HepG2 (cell line): ENCODE measurements around the gene INO80B. TPM values are rescaled to one million over a fixed set of nuclear protein-coding genes. Genes with fewer than 3 reads are reported as not detected.

Experiments used
- BORCS8-MEF2B ChIP-seq: sonication (generic); formaldehyde crosslinking; IDR thresholded peaks from 2 replicates; pipeline ENCODE4 v1.8.0; 2022; ENCODE audit warnings: mild to moderate bottlenecking, missing genetic modification reagents
- ESRRA ChIP-seq: sonication (generic); formaldehyde crosslinking; IDR thresholded peaks from 2 replicates; pipeline ENCODE4 v1.5.1; 2020; ENCODE audit warnings: mild to moderate bottlenecking, low read depth, missing genetic modification reagents
- FLYWCH1 ChIP-seq: sonication (generic); formaldehyde crosslinking; IDR thresholded peaks from 2 replicates; pipeline ENCODE4 v1.8.1; 2023; ENCODE audit warnings: mild to moderate bottlenecking, missing genetic modification reagents
- IKZF4 ChIP-seq: sonication (generic); formaldehyde crosslinking; IDR thresholded peaks from 2 replicates; pipeline ENCODE4 v1.5.1; 2020; ENCODE audit warnings: borderline replicate concordance, mild to moderate bottlenecking, low read depth, missing genetic modification reagents; ENCODE audit errors: not compliant biosample characterization
- ISL2 ChIP-seq: sonication (generic); formaldehyde crosslinking; IDR thresholded peaks from 2 replicates; pipeline ENCODE4 v1.5.0; 2020; ENCODE audit warnings: missing genetic modification reagents
- KDM3A ChIP-seq: IDR thresholded peaks from 2 replicates; pipeline ENCODE4 v1.6.1; 2018; ENCODE audit warnings: low read depth, missing compliant biosample characterization
- NPAS2 ChIP-seq: sonication (generic); formaldehyde crosslinking; IDR thresholded peaks from 2 replicates; pipeline ENCODE4 v1.8.0; 2022; ENCODE audit warnings: mild to moderate bottlenecking, missing genetic modification reagents, borderline replicate concordance
- POLR2AphosphoS2 ChIP-seq: IDR thresholded peaks from 2 replicates; pipeline ENCODE4 v1.6.1; 2011; ENCODE audit warnings: low read depth, low read length, improper control_type of control experiment
- SP5 ChIP-seq: IDR thresholded peaks from 2 replicates; pipeline ENCODE4 v1.6.1; 2016; ENCODE audit warnings: low read depth, borderline replicate concordance
- ZBTB1 ChIP-seq: sonication (generic); formaldehyde crosslinking; IDR thresholded peaks from 2 replicates; pipeline ENCODE4 v1.4.0; 2020; ENCODE audit warnings: missing genetic modification reagents, borderline replicate concordance
- ZEB1 ChIP-seq: IDR thresholded peaks from 2 replicates; pipeline ENCODE4 v1.6.1; 2012; ENCODE audit warnings: mild to moderate bottlenecking, low read depth, inconsistent platforms; ENCODE audit not compliant: insufficient replicate concordance
- ZNF343 ChIP-seq: sonication (generic); formaldehyde crosslinking; IDR thresholded peaks from 2 replicates; pipeline ENCODE4 v1.4.0; 2020; ENCODE audit warnings: mild to moderate bottlenecking, missing genetic modification reagents
- ZNF484 ChIP-seq: sonication (generic); formaldehyde crosslinking; IDR thresholded peaks from 2 replicates; pipeline ENCODE4 v1.5.1; 2020; ENCODE audit warnings: mild to moderate bottlenecking, low read depth, missing genetic modification reagents, borderline replicate concordance
- ZNF546 ChIP-seq: sonication (generic); formaldehyde crosslinking; conservative IDR thresholded peaks from 2 replicates; pipeline ENCODE4 v1.8.1; 2023; ENCODE audit warnings: mild to moderate bottlenecking, missing genetic modification reagents
- ZNF564 ChIP-seq: sonication (generic); formaldehyde crosslinking; IDR thresholded peaks from 2 replicates; pipeline ENCODE4 v1.8.1; 2023; ENCODE audit warnings: mild to moderate bottlenecking, missing genetic modification reagents
- ZNF672 ChIP-seq: sonication (generic); formaldehyde crosslinking; IDR thresholded peaks from 2 replicates; pipeline ENCODE4 v1.8.1; 2022; ENCODE audit warnings: missing genetic modification reagents
- ZNF772 ChIP-seq: sonication (generic); formaldehyde crosslinking; IDR thresholded peaks from 2 replicates; pipeline ENCODE4 v1.5.0; 2020; ENCODE audit warnings: mild to moderate bottlenecking, missing genetic modification reagents
- polyA plus RNA-seq, 8 experiments: library from polyadenylated mRNA; depleted of rRNA in 3 of 8; stranded (reverse) in 7 of 8; unstranded in 1 of 8; fragments of >200 nt; fragmentation: Illumina TruSeq in 4 of 8; extraction: Trizol in 4 of 8; gene quantifications; 2 replicates each; pipeline versions ENCODE4 v1.2.1 to v1.2.3, GENCODE V29; 2011 to 2016; ENCODE audit warnings: low read depth in 4 of 8, missing spikeins in 1 of 8, mixed read lengths in 1 of 8; ENCODE audit not compliant: insufficient read depth in 1 of 8
- total RNA-seq, 5 experiments: library from RNA; depleted of rRNA; stranded (reverse); fragments of >200 nt; fragmentation: Illumina TruSeq; extraction: Trizol; gene quantifications; 2 replicates each; pipeline ENCODE4 v1.2.3, GENCODE V29; 2016; ENCODE audit warnings: low read depth in 1 of 5
- TF ChIP-seq, protein P1 (sequence below): sonication (generic); formaldehyde crosslinking; IDR thresholded peaks from 2 replicates; pipeline ENCODE4 v1.9.0; 2021; ENCODE audit warnings: mild to moderate bottlenecking, missing genetic modification reagents
- TF ChIP-seq, protein P2 (sequence below): sonication (generic); formaldehyde crosslinking; IDR thresholded peaks from 2 replicates; pipeline ENCODE4 v1.8.1; 2023; ENCODE audit warnings: mild to moderate bottlenecking, moderate library complexity, missing genetic modification reagents
- TF ChIP-seq, protein P3 (sequence below): sonication (generic); formaldehyde crosslinking; IDR thresholded peaks from 2 replicates; pipeline ENCODE4 v1.8.0; 2022; ENCODE audit warnings: mild to moderate bottlenecking, missing genetic modification reagents; ENCODE audit not compliant: insufficient replicate concordance

Gene INO80B
- total and polyA plus RNA-seq, 2 of the 13 experiments (the other 11 are each of a cell fraction or from before 2014, with no cell fraction given) = 6.2 to 14.5 TPM

DNA sequence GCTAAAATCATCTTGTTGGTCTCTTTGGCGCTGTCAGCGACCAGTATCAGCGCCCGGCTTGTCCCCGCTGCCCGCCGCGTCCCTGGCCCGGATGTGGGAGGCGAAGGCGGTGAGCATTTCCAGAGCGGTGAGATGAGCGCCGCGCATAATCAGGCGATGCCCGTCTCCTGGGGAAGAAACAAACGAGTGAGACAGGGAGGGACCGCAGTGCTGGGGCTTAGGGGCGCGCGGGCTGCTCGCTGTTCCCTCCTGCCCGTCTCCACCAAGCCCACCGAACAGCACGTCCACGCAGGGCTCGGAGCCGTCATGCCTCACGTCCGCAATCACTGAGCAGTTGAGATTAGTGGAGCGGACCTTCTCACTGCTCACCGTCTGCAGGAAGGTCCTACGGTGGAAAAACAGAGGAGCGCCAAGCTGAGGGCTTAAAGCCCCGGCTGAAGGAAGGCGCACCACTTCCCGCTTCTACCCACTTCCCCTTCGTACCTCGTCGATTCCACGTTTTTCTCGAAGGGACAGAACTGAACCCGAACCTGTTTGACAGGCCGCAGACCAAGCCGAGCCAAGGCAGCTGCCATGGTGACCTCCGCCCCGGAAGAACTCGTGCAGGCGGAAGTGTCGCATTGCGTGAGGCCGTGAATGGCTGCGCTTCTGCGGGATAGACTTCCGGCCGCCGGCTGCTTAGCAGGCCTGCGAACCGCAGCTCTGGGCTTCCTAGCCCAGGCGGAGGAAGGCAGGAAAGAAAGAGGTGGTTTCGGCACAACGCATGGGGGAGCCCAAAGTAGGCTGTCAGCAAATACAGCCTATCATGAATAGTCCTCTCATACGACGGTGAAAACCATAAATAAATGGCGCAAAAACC, 17.4 kb downstream of the INO80B start, which contains the start of gene MRPL53 (continued):
- TF ChIP-seq KDM3A (CRISPR knock-in tag) (no peak; the same call in 1 of the 2 replicates), ZNF564 (peak; percentile 73; the same call in 1 of the 2 replicates), ZBTB1 (no peak; the same call in 1 of the 2 replicates), ISL2 (CRISPR knock-in tag) (peak; percentile 90), SP5 (CRISPR knock-in tag) (peak; percentile 46; the same call in 1 of the 2 replicates), ZNF546 (CRISPR knock-in tag) (peak; percentile 81; the same call in 1 of the 2 replicates), FLYWCH1 (CRISPR knock-in tag) (no peak), ZNF672 (no peak), POLR2AphosphoS2 (peak; percentile 88; the same call in 1 of the 2 replicates), ZNF772 (peak; percentile 98), ZNF484 (0 out of 2 replicates have a peak, but pooled peaks have one; percentile 76), BORCS8-MEF2B (peak; percentile 99), IKZF4 (CRISPR knock-in tag) (peak; percentile 90), ZNF343 (CRISPR knock-in tag) (peak; percentile 81; the same call in 1 of the 2 replicates), NPAS2 (CRISPR knock-in tag) (no peak), ESRRA (CRISPR knock-in tag) (peak; percentile 67; the same call in 1 of the 2 replicates), ZEB1 (peak; percentile 81)
- TF ChIP-seq, protein P1, sequence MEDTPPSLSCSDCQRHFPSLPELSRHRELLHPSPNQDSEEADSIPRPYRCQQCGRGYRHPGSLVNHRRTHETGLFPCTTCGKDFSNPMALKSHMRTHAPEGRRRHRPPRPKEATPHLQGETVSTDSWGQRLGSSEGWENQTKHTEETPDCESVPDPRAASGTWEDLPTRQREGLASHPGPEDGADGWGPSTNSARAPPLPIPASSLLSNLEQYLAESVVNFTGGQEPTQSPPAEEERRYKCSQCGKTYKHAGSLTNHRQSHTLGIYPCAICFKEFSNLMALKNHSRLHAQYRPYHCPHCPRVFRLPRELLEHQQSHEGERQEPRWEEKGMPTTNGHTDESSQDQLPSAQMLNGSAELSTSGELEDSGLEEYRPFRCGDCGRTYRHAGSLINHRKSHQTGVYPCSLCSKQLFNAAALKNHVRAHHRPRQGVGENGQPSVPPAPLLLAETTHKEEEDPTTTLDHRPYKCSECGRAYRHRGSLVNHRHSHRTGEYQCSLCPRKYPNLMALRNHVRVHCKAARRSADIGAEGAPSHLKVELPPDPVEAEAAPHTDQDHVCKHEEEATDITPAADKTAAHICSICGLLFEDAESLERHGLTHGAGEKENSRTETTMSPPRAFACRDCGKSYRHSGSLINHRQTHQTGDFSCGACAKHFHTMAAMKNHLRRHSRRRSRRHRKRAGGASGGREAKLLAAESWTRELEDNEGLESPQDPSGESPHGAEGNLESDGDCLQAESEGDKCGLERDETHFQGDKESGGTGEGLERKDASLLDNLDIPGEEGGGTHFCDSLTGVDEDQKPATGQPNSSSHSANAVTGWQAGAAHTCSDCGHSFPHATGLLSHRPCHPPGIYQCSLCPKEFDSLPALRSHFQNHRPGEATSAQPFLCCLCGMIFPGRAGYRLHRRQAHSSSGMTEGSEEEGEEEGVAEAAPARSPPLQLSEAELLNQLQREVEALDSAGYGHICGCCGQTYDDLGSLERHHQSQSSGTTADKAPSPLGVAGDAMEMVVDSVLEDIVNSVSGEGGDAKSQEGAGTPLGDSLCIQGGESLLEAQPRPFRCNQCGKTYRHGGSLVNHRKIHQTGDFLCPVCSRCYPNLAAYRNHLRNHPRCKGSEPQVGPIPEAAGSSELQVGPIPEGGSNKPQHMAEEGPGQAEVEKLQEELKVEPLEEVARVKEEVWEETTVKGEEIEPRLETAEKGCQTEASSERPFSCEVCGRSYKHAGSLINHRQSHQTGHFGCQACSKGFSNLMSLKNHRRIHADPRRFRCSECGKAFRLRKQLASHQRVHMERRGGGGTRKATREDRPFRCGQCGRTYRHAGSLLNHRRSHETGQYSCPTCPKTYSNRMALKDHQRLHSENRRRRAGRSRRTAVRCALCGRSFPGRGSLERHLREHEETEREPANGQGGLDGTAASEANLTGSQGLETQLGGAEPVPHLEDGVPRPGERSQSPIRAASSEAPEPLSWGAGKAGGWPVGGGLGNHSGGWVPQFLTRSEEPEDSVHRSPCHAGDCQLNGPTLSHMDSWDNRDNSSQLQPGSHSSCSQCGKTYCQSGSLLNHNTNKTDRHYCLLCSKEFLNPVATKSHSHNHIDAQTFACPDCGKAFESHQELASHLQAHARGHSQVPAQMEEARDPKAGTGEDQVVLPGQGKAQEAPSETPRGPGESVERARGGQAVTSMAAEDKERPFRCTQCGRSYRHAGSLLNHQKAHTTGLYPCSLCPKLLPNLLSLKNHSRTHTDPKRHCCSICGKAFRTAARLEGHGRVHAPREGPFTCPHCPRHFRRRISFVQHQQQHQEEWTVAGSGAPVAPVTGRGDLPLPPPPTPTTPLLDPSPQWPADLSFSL = no peak
- TF ChIP-seq, protein P2, sequence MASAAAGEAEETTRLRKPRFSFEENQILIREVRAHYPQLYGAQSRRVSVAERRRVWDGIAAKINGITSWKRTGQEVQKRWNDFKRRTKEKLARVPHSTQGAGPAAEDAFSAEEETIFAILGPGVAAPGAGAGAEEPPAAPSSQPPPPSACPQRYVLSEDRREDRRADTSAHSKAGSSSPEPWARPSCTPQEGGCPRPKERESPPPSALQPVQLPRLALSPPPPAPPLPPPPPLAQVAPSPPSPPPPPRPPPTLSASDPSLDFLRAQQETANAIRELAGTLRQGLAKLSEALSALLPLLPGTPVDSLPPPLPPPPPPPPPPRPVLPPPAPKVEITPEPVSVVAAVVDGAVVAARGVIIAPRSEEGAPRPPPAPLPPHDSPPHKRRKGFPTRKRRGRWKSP (CRISPR knock-in tag) = peak; percentile 88
- TF ChIP-seq, protein P3, sequence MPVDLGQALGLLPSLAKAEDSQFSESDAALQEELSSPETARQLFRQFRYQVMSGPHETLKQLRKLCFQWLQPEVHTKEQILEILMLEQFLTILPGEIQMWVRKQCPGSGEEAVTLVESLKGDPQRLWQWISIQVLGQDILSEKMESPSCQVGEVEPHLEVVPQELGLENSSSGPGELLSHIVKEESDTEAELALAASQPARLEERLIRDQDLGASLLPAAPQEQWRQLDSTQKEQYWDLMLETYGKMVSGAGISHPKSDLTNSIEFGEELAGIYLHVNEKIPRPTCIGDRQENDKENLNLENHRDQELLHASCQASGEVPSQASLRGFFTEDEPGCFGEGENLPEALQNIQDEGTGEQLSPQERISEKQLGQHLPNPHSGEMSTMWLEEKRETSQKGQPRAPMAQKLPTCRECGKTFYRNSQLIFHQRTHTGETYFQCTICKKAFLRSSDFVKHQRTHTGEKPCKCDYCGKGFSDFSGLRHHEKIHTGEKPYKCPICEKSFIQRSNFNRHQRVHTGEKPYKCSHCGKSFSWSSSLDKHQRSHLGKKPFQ (CRISPR knock-in tag) = peak; percentile 90
